Stimulated activated CD8-positive, alpha-beta memory T cell treated with anti-CD3 and anti-CD28 coated beads, Interleukin-7, amount 100 ng/mL, for 24 hours (primary cell): ENCODE results near the gene CCAR1.
A peak's percentile ranks its signal among the peaks of the same experiment; 100 is the strongest.
"Not testable (repeated sequence)": the region's sequence is repeated elsewhere in the genome, so short reads cannot be mapped to it uniquely, and the experiment has no call there.

Source experiments
- DNase-seq: peaks from one replicate; pipeline ENCODE4 v3.0.0-alpha.2; 2020; ENCODE audit warnings: low read depth

The CCAR1 gene

GRCh38 chr10:68759223-68759863 lies 38.3 kb downstream of the CCAR1 start:
- no peak for DNase-seq

DNA sequence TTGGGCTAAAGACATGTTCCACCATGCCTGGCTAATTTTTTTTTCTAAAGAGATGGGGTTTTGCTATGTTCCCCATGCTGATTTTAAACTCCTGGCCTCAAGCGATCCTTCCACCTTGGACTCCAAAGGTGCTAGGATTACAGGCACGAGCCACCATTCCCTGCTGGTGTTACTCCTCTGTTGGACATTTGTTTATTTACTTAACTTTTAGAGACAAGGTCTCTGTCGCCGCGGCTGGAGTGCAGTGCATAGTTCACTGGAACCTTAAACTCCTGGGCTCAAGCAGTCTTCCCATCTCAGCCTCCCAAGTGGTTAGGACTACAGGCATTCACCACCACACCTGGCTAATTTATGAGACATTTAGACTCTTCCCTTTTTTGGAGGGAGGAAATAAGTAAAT lies 38.9 kb downstream of the CCAR1 start:
- no peak for DNase-seq

GRCh38 chr10:68767407-68767806 lies 46.4 kb downstream of the CCAR1 start:
- not testable (repeated sequence) for DNase-seq

GRCh38 chr10:68781613-68782574 lies 60.9 kb downstream of the CCAR1 start:
- no peak for DNase-seq

GRCh38 chr10:68784476-68784875 lies 63.4 kb downstream of the CCAR1 start:
- DNase-seq: no peak

DNA sequence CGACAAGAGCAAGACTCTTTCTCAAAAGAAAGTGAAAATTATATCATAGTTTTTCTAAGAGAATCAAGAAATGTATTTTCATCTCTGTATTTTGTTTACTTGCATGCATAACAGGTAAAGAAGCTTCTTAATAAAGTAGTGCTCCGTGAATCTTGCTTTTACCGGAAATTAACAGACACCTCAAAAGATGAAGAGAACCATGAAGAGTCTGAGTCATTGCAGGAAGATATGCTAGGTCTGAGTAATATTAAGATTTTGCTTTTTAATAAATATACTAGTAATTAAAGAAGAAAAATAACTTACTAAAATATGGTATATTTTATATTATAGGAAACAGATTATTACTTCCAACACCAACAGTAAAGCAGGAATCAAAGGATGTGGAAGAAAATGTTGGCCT lies 66.8 kb downstream of the CCAR1 start:
- no peak for DNase-seq

DNA sequence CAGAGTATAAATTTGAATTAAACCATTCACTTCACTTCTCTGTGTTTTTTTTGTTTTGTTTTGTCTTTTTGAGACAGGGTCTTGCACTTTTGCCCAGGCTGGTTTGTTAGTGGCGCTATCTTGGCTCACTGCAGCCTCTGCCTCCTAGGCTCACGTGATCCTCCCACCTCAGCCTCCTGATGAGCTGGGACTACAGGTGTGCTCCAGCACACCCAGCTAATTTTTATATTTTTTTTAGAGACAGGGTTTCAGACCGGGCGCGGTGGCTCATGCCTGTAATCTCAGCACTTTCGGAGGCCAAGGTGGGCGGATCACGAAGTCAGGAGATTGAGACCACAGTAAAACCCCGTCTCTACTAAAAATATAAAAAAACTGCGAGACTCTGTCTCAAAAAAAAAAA lies 69.4 kb downstream of the CCAR1 start:
- no peak for DNase-seq

DNA sequence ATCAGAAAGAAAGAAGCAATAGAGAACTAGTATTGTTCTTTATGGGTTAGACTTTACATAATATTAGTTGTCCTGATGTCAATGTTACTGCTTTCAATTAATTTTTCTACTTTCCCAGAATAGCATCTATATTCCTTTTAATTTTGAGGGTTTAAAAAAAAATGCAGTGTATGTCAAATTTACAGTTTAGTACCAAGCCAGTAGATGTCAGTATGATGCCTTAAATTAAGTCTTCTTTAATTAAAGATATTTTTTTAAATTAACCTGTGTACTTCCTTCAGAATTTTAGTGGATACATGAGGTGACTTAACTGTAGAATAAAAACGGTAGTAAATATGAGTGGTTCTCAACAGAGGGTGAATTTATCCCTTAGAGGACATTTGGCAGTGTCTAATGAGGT lies 71.1 kb downstream of the CCAR1 start:
- no peak for DNase-seq

DNA sequence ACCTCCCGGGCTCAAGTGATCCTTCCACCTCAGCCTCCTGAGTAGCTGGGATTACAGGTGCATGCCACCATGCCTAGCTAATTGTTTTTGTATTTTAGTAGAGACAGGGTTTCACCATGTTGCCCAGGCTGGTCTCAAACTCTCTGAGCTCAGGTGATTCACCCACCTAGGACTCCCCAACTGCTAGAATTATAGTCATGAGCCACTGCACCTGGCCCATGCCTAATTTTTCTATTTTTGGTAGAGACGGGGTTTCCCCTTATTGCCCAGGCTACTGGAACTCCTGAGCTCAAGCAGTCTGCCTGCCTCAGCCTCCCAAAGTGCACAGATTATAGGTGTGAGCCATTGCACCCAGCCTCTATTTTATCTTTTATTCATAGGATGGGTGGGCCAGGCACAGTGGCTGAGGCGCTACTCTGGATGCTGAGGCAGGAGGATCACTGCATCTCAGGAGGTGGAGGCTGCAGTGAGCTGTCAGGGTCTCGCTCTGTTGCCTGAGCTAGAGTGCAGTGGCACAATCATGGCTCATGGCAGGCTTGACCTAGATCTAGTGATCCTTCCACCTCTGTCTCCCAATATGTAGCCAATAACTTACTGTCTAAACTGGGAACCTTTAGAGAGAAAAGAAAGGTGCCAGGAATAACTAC lies 75.0 kb downstream of the CCAR1 start:
- DNase-seq: no peak

DNA sequence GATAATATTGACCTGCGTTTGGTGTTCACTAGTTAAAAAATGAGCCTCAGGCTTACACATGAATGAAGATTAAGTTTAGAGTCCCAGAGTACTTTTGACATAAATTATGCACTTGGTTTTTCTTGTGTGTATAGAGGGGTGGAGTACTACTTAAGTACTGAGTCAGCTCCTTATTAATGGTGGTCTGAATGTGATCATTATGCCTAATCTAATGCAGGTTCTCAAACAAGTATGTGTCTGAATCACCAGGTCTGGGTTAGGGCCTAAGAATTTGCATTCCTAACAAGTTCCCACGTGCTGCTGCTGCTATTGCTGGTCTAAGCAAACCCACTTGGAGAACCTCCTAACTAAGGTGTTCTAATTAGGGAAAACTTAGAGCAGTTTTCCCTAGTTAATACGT lies 75.6 kb downstream of the CCAR1 start:
- DNase-seq: no peak

DNA sequence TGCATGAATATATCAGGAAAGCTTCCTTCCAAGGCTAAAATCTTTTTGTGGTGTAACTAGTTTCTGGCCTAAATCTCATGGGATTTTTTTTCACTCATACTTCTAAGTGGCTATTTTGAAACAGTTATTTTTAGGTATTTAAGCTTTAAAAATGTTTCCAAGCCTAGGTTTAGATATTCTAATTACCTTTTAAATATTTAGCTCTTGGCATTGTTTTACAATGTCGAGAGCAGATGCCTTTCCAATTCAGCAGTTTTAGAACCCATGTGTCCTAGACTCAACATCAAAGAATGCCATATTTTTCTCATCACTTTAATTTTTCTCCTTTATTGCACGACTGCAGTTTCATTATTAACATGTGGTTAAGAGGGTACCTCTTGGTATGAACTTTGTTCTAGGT lies 79.2 kb downstream of the CCAR1 start:
- no peak for DNase-seq

- DNase-seq: no peak
Observed at GRCh38 chr10:68804692-68805091, 83.7 kb downstream of the CCAR1 start.

DNA sequence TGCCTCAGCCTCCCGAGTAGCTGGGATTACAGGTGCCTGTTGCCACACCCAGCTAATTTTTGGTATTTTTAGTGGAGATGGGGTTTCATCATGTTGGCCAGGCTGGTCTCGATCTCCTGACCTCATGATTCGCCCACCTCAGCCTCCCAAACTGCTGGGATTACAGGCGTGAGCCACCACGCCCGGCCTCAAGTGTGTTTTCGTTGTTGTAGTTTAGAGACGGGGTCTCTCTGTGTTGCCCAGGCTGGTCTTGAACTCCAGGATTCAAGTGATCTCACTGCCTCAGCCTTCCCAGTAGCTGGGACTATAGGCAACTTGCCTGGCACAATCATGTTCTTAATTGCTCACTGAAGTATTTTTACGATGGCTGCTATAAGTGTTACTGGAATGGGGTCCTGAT lies 89.8 kb downstream of the CCAR1 start:
- not testable (repeated sequence) for DNase-seq

GRCh38 chr10:68811314-68812009 lies 90.4 kb downstream of the CCAR1 start:
- no peak for DNase-seq

DNA sequence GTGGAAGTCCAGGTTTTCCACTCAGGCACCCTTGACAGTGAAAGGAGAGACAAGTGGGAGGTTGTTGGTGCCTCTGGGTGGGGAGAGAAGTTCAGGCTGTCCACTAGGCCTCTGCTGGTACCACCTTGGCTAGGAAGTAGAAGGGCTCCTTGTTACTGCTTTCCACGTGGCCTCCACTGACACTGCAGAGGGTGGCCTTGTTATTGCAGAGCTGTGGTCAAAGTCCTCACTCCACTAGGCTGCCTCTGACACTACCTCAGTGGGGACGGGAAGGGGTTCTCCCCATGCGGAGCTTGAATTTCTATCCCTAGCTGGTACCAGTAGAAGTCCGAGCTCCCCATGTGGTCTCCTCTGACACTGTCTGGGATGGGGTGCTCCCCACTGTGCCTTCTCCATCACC lies 91.4 kb downstream of the CCAR1 start:
- DNase-seq: no peak

DNA sequence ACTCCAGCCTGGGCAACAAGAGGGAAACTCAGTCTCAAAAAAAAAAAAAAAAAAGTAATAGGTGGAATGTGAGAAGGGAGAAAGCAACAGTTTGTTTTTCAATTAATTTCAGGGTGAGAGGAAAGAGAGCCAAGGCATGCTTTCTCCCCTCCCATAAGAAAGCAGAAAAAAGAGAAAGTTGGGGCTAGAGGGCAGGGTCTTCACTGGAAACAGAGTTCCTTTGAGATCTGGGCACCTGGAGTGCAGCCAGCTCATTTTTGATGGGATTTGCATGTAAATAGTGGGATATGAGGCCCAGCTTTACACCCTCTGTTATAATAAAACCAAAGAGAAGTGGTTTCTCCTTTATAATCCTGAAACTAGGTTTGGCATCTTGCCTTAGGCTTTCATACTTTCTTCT lies 92.5 kb downstream of the CCAR1 start:
- DNase-seq: no peak

- DNase-seq: no peak
Observed at GRCh38 chr10:68816796-68817412, 95.9 kb downstream of the CCAR1 start.

DNA sequence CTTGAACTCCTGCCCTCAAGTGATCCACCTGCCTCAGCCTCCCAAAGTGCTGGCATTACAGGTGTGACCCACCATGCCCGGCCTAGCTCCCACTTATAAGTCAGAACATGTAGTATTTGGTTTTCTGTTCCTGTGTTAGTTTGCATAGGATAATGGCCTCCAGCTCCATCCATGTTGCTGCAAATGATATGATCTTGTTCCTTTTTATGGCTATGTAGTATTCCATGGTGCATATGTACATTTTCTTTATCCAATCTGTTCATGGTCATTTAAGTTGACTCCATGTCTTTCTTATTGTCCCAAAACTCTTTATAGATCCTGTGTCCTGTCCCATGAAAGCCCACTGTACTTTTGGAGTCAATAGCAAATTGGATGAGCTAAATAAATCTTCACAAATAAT lies 99.3 kb downstream of the CCAR1 start:
- DNase-seq: not testable (repeated sequence)

DNA sequence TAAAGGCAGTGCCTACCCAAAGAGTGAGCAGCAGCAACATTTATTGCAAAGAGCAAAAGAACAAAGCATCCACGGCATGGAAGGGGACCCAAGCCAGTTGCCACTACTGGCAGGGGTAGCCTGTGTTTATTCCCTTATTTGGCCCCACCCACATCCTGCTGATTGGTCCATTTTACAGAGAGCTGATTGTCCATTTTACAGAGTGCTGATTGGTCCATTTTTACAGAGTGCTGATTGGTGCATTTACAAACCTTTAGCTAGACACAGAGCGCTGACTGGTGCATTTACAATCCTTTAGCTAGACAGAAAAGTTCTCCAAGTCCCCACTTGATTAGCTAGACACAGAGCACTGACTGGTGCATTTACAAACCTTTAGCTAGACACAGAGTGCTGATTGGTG lies 101.6 kb downstream of the CCAR1 start:
- not testable (repeated sequence) for DNase-seq

DNA sequence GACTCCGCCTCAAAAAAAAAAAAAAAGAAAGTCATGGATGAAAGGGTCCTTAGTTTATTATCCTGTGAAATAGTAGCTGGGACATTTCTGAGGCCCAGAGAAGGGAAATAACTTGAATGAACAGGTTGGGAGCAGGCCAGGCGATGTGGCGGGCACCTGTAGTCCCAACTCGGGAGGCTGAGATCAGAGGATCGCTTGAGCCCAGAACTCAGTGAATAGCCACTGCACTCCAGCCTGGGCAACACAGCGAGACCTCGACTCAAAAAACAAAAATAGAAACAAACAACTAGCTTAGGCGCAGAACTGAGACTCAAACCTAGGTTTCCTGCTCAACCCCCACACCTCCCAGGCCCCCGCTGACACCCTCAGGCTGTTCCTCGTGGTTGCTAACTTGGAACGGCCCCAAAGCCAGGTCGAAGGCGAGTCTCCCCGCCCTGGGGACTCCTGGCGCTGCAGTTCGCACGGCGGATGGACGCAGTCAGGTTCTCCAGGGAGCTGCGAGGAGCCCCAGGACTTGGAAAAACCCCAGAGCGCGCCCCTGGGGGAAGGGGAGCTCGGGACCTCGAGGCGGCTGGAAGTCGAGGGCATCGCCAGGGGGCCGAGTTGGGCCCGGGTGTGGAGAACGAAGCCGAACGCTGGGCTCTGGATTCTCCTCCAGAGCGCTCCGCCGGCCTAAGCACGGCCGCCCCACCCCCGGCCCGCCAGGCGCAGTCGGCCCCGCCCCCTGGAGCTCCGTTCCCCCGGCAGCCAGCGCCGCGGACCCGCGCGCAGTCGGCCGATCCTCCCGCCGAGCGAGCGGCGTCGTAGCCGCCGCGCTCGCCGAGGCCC lies 105.9 kb downstream of the CCAR1 start, which contains the start of gene STOX1:
TSS of gene STOX1 (plus strand) at position 768 of the 828 bp plus-strand sequence. CDS start 93 bp downstream, outside the sequence.
- peak; percentile 14 for DNase-seq

DNA sequence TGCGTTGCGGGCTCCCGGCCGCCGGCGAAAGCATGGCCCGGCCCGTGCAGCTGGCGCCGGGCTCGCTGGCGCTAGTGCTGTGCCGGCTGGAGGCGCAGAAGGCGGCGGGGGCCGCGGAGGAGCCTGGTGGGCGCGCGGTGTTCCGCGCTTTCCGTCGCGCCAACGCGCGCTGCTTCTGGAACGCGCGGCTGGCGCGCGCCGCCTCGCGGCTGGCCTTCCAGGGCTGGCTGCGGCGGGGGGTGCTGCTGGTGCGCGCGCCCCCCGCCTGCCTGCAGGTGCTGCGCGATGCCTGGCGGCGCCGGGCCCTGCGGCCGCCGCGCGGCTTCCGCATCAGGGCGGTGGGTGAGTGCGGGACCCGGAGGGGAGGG lies 106.5 kb downstream of the CCAR1 start:
- not testable (repeated sequence) for DNase-seq
